Naive thymus-derived CD8-positive, alpha-beta T cell (primary cell): ENCODE measurements around the gene GNAQ. TPM values are rescaled to one million over a fixed set of nuclear protein-coding genes. Genes with fewer than 3 reads are reported as not detected.

Source experiments
- ATAC-seq, 2 donors: fragments of 150-1000 bp; cut with Tn5 transposase in 1 of 2; sonication (Bioruptor Pico), chemical (Tn5 transposase) in 1 of 2; 1 replicate in 1 of 2; 2 replicates in 1 of 2; pipeline ENCODE4 v1.10.0; 2021; ENCODE audit warnings: mild to moderate bottlenecking in 2 of 2, moderate library complexity in 2 of 2
- POLR2A ChIA-PET: fragments of 350-600 bp; sonication (Branson Sonifier 250); formaldehyde crosslinking; loops from one replicate; lab custom pipeline; 2021; ENCODE audit warnings: antibody characterized with exemption; lab: Charles Lee
- DNase-seq, 10 donors: peaks; one replicate each; pipeline versions ENCODE4 v3.0.0 to v3.0.0-alpha.2; 2020 to 2022
- H3K27ac Mint-ChIP-seq, 10 donors: one replicate each; pipeline ENCODE4 v1.8.0; 2020 to 2022; ENCODE audit warnings: mild to moderate bottlenecking in 10 of 10, mixed read lengths in 10 of 10, moderate library complexity in 4 of 10, inconsistent platforms in 1 of 10
- H3K27me3 Mint-ChIP-seq, 5 donors: one replicate each; pipeline ENCODE4 v1.8.0; 2021 to 2022; ENCODE audit warnings: mixed read lengths in 5 of 5
- H3K36me3 Mint-ChIP-seq, 3 donors: one replicate each; pipeline ENCODE4 v1.8.0; 2020 to 2022; ENCODE audit warnings: mixed read lengths in 3 of 3, mild to moderate bottlenecking in 2 of 3, inconsistent platforms in 1 of 3
- H3K4me1 Mint-ChIP-seq, 4 donors: one replicate each; pipeline ENCODE4 v1.8.0; 2021 to 2022; ENCODE audit warnings: mixed read lengths in 4 of 4
- H3K4me3 Mint-ChIP-seq, 10 donors: one replicate each; pipeline ENCODE4 v1.8.0; 2020 to 2022; ENCODE audit warnings: mild to moderate bottlenecking in 10 of 10, mixed read lengths in 10 of 10, moderate library complexity in 6 of 10, inconsistent platforms in 1 of 10
- H3K9me3 Mint-ChIP-seq, 9 donors: one replicate each; pipeline ENCODE4 v1.8.0; 2020 to 2022; ENCODE audit warnings: mixed read lengths in 9 of 9, mild to moderate bottlenecking in 3 of 9, inconsistent platforms in 1 of 9, moderate library complexity in 1 of 9
- polyA plus RNA-seq, 3 donors: library from polyadenylated mRNA; unstranded; fragments of 300-500 nt; fragmentation: Illumina TruSeq; gene quantifications; one replicate each; pipeline ENCODE4 v1.2.3, GENCODE V29; 2021
- total RNA-seq, 8 experiments: library from RNA in 2 of 8; stranded (reverse) in 2 of 8; gene quantifications; one replicate each; pipeline ENCODE4 v1.2.3 and lab custom pipeline; 2021 to 2026

Gene GNAQ
- total and polyA plus RNA-seq, 5 experiments from 2014 or later, result 6.9 to 40.0 (median 15.6) TPM

DNA sequence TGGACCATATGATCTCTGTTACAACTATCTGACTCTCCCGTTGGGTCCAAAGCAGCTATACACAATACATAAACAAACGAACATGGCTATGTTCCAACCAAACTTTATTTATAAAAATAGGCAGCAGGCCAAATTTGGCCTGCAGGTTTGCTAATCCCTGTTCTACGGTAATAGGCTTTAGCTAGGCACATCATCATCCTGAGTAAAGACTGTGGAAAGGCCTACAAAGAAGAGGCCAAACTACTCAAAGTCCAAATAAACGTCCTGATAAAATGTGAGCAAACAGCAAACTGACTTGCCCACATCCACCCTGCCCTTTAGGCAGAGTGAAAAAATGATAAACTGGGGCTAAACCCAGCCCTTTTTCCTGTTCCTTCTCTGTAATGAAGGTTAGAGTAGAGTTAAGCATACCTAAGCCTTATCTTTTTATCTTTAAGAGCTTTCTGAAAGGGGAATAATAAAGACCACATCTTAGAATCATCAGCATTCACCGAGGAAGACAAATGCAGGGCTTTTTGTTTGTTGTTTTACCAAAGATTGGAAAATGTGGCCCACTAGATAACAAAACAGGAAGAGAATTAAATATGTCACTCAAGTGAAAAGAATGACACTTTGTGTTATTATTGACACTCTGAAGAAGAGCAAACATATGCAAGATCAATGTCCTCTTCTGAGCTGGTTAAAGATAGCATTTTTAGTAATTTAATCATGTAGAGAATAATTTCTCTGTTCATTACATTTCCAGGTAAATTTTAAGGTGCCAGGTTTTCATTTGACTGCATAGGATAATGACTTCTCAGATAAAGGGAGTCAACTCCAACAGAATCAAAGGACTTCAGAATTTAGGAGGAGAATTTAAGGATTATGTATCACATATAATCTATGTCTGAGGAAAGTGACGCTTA, 223.5 kb downstream of the GNAQ start:
- Mint-ChIP-seq H3K4me1 (peaks cover 27 to 35% (median 31%) of the 10 kb centered on the region in 4 donors), H3K4me3 (peak overlapping the region in 3 of 10 donors; percentile 20 to 27 (median 25)), H3K9me3 (no peaks in the 10 kb centered on the region), H3K27ac (peak overlapping the region in 7 of 10 donors; percentile 24 to 76 (median 63)), H3K36me3 (peaks cover 18 to 70% (median 39%) of the 10 kb centered on the region in 3 donors), H3K27me3 (no peaks in the 10 kb centered on the region)
- no peak for DNase-seq
- ATAC-seq, result peak in 1 of 2 donors; percentile 18
- POLR2A ChIA-PET, result no interaction called here

DNA sequence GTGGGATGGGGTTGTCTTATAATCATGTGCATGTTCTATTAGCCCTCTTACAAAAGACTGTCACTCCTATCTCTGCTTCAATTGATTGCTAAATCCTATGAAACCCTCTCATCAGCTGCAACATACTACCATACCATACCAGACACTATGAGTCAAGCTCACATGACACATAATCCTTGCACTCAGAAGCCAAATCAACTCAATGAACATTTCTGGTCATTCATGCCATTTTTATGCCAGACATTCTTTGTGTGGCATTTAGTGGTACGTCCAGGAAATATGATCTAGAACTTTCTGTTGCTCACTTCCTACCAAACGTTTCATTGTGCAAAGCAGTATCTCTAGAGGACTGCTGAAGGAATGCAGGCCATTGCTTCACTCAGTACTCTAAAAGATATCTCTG, 224.3 kb downstream of the GNAQ start:
- DNase-seq, result no peak
- Mint-ChIP-seq H3K9me3 (no peaks in the 10 kb centered on the region), H3K36me3 (peaks cover 18 to 73% (median 42%) of the 10 kb centered on the region in 3 donors), H3K4me1 (peaks cover 27 to 35% (median 31%) of the 10 kb centered on the region in 4 donors), H3K27ac (peak overlapping the region in 2 of 10 donors; percentile 0), H3K4me3 (no peak overlapping the region), H3K27me3 (no peaks in the 10 kb centered on the region)
- POLR2A ChIA-PET, result no interaction called here
- no peak for ATAC-seq

DNA sequence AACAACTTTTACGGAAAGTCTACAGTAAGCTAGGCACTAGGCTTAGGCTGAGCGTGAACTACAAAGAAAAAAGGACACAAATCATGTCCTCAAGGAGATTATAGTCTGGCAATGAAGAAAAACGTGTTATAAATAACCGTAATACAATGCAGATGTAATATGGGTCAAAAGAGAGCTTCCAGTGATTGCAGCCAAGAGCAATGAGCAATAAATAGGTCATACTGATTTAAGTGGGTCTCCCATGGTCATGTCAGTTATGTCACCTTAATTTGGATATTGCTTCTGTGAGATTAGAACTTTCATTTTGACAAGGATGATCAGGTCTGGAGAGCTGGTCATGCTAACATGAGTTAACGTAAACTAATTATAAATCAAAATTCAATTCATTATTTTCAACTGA, 224.9 kb downstream of the GNAQ start:
- H3K36me3 Mint-ChIP-seq, result peaks cover 18 to 73% (median 47%) of the 10 kb centered on the region in 3 donors
- ATAC-seq (no peak), DNase-seq (no peak)
- H3K4me3 Mint-ChIP-seq, result no peak overlapping the region
- H3K4me1 Mint-ChIP-seq, result peaks cover 27 to 35% (median 31%) of the 10 kb centered on the region in 4 donors
- POLR2A ChIA-PET, result no interaction called here
- H3K27ac Mint-ChIP-seq, result peak overlapping the region in 1 of 10 donors; percentile 22
- H3K27me3 Mint-ChIP-seq, result no peaks in the 10 kb centered on the region
- H3K9me3 Mint-ChIP-seq, result no peaks in the 10 kb centered on the region

DNA sequence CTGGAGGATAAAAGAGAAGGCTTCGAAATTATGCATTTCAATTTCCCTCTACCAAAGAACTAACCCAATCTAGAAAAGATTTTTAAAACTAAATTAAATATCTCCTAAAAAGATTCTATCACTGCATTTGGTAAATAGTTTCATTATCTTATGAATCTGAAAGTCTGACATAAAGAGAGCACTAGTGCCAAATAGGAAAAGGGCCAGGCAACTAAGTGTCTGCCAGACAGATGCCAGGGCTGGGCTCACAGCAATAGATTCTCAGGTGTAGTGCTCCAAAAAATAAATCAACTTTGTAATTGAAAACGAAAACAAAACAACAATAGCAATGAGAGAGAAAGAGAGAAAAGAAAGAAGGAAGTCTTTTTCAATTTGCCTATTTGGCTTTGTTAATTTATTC, 225.8 kb downstream of the GNAQ start:
- Mint-ChIP-seq H3K27ac (peak overlapping the region in 1 of 10 donors; percentile 37), H3K4me1 (peaks cover 27 to 42% (median 32%) of the 10 kb centered on the region in 4 donors), H3K27me3 (no peaks in the 10 kb centered on the region), H3K9me3 (peaks cover 0 to 1% (median 0%) of the 10 kb centered on the region in 9 donors), H3K4me3 (no peak overlapping the region), H3K36me3 (peaks cover 18 to 74% (median 49%) of the 10 kb centered on the region in 3 donors)
- DNase-seq (no peak), ATAC-seq (no peak)
- POLR2A ChIA-PET, result no interaction called here

DNA sequence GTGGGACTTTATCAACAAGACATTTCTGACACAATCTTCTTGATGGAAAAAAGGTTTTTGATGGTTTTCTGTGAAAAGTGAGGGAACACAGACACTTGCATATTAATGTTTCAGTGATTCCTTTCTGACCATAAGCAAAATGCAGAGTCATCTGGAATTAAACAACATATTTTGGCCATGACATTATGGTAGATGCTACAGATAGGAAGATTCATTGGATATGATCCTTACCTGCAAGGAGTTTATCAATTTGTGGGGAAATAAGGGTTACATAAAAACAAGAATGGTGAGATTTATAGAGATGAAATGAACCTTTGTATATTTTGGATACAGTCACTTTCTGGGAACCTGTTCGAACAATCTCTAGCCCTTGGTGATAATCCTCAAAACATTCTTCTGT, 228.2 kb downstream of the GNAQ start:
- Mint-ChIP-seq H3K4me3 (no peak overlapping the region), H3K36me3 (peaks cover 2 to 57% (median 33%) of the 10 kb centered on the region in 3 donors), H3K27ac (no peak overlapping the region), H3K27me3 (no peaks in the 10 kb centered on the region), H3K9me3 (peaks cover 0 to 2% (median 0%) of the 10 kb centered on the region in 9 donors), H3K4me1 (peaks cover 15 to 28% (median 20%) of the 10 kb centered on the region in 4 donors)
- DNase-seq (no peak), ATAC-seq (no peak)
- POLR2A ChIA-PET, result no interaction called here

DNA sequence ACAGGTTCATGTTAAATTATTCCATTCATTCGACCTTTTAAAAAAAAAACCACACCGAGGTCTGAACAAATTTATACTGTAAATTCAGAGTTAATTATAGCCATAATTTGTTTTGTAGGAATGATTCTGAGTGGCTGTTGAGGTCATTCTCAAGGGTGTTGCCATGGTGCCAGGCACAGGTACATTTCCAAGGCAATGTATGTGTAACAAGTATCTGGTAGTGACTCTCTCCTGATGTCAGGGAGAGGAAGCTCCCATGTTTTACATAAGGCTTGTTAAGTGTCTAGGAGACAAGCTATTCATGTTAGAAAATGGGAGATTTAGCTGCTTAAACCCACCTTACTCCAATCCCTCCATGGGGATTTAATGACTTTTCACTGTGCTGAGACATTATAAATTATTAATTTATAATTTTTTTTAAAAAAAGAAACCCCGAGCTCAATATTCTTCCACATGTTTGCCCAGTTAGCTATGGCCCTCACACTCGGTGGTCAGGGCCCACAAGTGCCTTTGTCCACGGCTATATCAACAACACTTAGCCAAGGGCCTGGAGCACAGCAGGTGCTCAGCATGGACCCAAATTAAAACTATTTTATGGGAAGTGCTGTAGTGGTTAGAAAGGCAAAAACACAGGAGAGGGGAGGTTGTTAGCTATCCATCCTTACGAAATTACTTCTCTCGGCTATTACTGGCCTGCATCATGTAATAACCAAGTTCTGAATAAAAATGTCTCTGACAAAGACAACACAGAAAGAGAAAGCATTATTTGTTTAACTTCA, 228.9 kb downstream of the GNAQ start:
- POLR2A ChIA-PET, result no interaction called here
- Mint-ChIP-seq H3K4me1 (peaks cover 10 to 21% (median 13%) of the 10 kb centered on the region in 4 donors), H3K9me3 (peaks cover 0 to 2% (median 0%) of the 10 kb centered on the region in 9 donors), H3K4me3 (no peak overlapping the region), H3K27me3 (no peaks in the 10 kb centered on the region), H3K36me3 (peaks cover 0 to 61% (median 36%) of the 10 kb centered on the region in 3 donors), H3K27ac (no peak overlapping the region)
- DNase-seq (no peak), ATAC-seq (no peak)

DNA sequence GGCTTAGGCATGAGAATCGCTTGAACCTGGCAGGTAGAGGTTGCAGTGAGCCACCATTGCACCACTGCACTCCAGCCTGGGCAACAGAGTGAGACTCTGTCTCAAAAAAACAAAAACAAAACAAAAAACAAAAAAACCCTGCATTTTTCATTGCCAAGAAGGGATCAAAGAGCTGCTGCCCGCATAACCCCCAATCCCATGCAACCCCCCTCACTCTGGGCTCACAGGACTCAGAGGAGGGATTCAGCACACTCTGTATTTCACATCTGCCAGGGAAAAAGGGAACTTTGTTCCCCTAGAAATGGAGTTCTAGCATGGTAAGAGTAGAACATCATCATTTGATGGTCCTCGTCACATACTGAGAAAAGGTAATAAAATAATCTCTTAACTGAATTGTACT, 229.5 kb downstream of the GNAQ start:
- ATAC-seq, result no peak
- Mint-ChIP-seq H3K4me1 (peaks cover 6 to 15% (median 9%) of the 10 kb centered on the region in 4 donors), H3K27me3 (no peaks in the 10 kb centered on the region), H3K4me3 (no peak overlapping the region), H3K27ac (peak overlapping the region in 2 of 10 donors; percentile 58 to 60), H3K9me3 (peaks cover 0 to 2% (median 0%) of the 10 kb centered on the region in 9 donors), H3K36me3 (peaks cover 0 to 64% (median 36%) of the 10 kb centered on the region in 3 donors)
- POLR2A ChIA-PET, result interaction anchor here (0.6 kb wide), 1 partner anchor 287 kb away, joined by 4 read pairs; no protein-coding TSS in a partner anchor
- no peak for DNase-seq

DNA sequence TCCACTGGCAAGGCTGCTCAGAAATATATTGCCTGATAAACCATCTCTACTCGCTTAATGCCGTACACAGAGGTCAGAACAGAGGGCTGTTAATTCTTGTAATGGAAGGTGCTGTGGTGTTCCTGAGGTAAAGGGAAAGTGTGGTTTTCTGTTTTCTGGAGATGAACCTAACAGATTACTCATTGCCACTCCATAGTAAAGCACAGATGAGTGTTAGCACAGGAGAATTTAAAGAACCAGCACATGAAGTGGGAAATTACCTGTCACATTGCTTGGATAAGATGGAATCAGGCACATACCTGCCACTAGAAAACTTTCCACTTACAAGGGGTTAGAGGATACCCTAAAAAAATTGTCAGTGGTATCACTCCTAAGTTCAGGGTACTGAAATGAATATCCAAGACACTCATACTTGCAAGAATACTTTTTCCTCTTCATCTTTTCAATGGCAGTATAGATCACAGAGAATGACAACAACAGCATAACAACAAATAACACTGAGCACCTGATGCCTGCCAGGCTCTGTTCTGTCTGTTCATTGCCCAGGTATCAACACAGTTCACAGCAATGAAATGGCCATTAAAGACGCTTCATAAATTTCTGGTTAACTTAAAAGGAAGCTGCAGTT, 230.6 kb downstream of the GNAQ start:
- DNase-seq (no peak), ATAC-seq (no peak)
- Mint-ChIP-seq H3K9me3 (peaks cover 0 to 2% (median 0%) of the 10 kb centered on the region in 9 donors), H3K27me3 (no peaks in the 10 kb centered on the region), H3K27ac (no peak overlapping the region), H3K4me3 (no peak overlapping the region), H3K36me3 (peaks cover 0 to 66% (median 36%) of the 10 kb centered on the region in 3 donors), H3K4me1 (peaks cover 4 to 9% (median 7%) of the 10 kb centered on the region in 4 donors)
- POLR2A ChIA-PET, result no interaction called here

DNA sequence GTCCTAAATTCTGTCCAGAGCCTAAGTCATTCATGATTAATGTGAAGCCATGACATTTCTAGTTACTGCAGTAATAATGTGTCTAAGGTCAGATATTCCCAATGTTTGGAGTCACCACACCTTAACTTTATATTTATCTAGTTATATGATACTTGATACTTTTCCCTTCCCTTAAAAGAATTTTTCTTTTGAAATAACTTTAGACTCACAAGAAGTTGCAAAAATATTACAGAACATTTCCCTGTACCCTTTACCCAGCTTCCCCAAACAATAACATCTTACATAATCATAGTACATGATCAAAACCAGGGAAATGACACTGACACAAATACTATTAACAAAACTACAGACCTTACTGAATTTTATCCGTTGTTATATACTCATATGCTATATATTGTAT, 233.5 kb downstream of the GNAQ start:
- Mint-ChIP-seq H3K36me3 (peaks cover 5 to 66% (median 31%) of the 10 kb centered on the region in 3 donors), H3K4me3 (no peak overlapping the region), H3K27me3 (no peaks in the 10 kb centered on the region), H3K27ac (peak overlapping the region in 3 of 10 donors; percentile 12 to 49 (median 46)), H3K9me3 (peaks cover 0 to 2% (median 0%) of the 10 kb centered on the region in 9 donors), H3K4me1 (peaks cover 0 to 7% (median 2%) of the 10 kb centered on the region in 4 donors)
- ATAC-seq, result no peak
- POLR2A ChIA-PET, result no interaction called here
- no peak for DNase-seq

DNA sequence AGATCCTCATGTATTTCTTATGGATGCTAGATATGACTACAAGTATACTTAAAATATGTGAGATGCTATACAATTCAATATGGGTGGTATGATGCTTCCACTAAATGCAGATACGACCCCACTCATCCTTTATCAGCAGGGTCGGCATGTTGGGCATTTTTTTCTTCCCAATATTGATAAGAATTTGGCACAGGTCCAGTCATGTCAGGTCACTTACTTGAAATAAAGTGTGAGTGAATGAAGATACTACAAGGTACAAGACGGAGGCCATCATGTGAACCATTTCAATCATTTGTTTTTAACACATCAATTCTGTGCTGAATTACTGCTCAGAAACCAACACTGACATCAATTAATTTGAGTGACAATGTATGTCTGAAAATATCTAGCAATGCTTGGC, 236.6 kb downstream of the GNAQ start:
- no peak for DNase-seq
- Mint-ChIP-seq H3K4me3 (no peak overlapping the region), H3K27ac (no peak overlapping the region), H3K27me3 (no peaks in the 10 kb centered on the region), H3K9me3 (no peaks in the 10 kb centered on the region), H3K36me3 (peaks cover 5 to 69% (median 23%) of the 10 kb centered on the region in 3 donors), H3K4me1 (peaks cover 0 to 3% (median under 1%) of the 10 kb centered on the region in 4 donors)
- ATAC-seq, result no peak
- POLR2A ChIA-PET, result no interaction called here

DNA sequence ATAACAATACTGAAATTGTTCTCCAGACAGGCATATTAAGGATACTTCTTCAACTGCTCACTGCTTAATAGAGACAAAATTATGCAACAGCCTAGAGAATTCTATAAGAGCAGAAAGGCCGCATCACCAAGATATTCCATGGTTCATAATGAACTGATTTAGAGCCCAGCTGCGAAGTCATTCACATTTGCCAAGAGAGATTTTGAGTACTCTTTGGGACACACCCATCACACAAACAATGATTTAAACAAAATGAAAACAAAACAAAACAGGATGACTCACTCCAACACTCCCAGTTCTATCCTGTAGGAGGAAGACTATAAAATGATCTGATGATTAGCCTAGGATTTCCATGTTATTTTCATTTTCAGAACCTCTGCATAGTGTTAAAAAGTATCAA, 237.8 kb downstream of the GNAQ start:
- DNase-seq, result no peak
- no peak overlapping the region for H3K27ac Mint-ChIP-seq
- H3K4me3 Mint-ChIP-seq, result no peak overlapping the region
- peaks cover 5 to 69% (median 23%) of the 10 kb centered on the region in 3 donors for H3K36me3 Mint-ChIP-seq
- H3K27me3 Mint-ChIP-seq, result no peaks in the 10 kb centered on the region
- POLR2A ChIA-PET, result no interaction called here
- peaks cover 0 to 3% (median under 1%) of the 10 kb centered on the region in 4 donors for H3K4me1 Mint-ChIP-seq
- H3K9me3 Mint-ChIP-seq, result no peaks in the 10 kb centered on the region
- no peak for ATAC-seq

DNA sequence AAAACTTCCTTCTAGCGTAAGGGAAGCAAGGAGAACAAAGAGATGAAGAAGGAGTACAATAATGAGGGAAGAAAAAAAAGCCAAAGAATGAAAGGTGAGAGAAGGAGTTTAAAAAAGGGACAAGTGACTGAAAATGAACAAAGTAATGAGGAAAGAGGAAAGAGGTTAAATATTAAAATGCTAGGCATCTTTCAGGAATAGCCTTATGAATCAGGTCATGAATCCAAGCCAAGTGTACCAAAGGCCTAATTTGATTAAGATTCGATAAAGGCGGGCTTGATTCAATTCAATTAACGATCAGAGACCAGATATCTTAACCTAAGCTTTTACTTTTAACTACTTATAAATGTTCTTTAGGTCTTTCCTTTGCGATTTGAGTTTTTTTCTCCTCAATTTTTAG, 241.7 kb downstream of the GNAQ start:
- Mint-ChIP-seq H3K27ac (no peak overlapping the region), H3K4me3 (no peak overlapping the region), H3K27me3 (no peaks in the 10 kb centered on the region), H3K36me3 (peaks cover 3 to 71% (median 34%) of the 10 kb centered on the region in 3 donors), H3K4me1 (peaks cover 0 to 5% (median 0%) of the 10 kb centered on the region in 4 donors), H3K9me3 (no peaks in the 10 kb centered on the region)
- ATAC-seq, result no peak
- no peak for DNase-seq
- POLR2A ChIA-PET, result no interaction called here
